ENCODE results near the gene SH3BP2.

Gene SH3BP2

GRCh38 chr4:2834001-2834921, 41.4 kb downstream of the SH3BP2 start:
- no peak for DNase-seq

DNA sequence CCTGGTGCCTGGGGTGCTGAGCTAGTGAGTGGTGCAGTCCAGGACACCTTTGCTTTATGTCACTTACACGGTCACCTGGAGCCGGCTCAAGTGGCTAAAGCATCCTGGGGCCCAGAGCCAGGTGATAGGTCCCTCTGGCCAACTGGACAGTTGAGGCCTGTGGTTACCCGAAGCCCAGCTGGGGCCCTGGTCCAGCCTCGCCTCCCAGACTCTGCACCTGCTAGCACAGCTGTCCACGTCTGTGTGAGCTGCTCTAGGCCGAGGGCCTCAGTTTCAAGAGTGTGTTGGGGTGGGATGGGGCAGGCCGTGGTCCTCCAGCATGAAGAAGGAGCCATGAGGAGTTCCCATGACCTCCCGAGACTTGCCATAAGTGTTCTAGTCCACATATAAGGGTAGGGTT, 43.1 kb downstream of the SH3BP2 start:
- DNase-seq, result no peak

- DNase-seq, result no peak
These were observed 43.5 kb downstream of the SH3BP2 start for GRCh38 chr4:2836391-2836859.

- no peak for DNase-seq
These were observed 44.4 kb downstream of the SH3BP2 start for GRCh38 chr4:2837110-2837903.

GRCh38 chr4:2837904-2838496, 45.1 kb downstream of the SH3BP2 start:
- DNase-seq, result peak; percentile 50

DNA sequence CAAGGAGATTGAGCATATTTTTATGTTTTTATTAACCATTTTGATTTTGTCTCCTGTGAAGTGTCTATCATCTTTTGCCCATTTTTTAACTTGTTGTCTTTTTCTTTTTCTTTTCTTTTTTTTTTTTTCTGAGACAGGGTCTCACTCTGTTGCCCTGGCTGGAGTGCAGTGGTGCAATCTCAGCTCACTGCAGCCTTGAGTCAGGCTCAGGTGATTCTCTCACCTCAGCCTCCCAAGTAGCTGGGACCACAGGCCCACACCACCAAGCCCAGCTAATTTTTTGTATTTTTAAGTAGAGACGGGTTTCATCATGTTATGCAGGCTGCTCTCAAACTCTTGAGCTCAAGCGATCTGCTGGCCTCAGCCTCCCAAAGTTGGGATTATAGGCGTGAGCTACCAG, 46.2 kb downstream of the SH3BP2 start:
- DNase-seq, result no peak

DNA sequence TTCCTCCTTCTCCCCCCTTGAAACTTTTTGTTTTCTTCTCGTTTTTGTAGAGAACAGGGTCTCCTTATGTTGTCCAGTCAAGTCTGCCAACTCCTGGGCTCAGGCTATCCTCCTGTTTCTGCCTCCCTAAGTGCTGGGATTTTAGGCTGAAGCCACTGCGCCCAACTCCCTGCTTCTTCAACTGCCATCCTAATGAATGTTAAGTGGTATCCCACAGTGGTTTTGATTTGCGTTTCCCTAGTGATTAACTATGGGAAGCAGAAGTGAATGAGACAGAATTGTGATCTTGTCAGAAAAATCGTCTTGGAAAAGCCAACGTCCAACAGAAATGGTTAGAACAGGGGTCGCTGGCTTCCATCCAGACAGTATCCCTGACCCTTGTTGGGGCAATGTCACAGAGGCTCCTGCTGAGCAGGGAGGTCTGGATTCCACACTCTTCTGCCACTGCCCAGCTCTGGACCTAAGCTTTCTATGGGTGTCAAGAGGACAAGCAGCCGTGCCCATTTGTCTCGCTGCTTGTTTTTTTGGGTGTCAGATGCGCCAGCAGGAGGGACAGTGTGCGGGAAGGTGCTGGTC, 49.9 kb downstream of the SH3BP2 start:
- DNase-seq, result no peak

GRCh38 chr4:2843263-2843940, 50.5 kb downstream of the SH3BP2 start, which contains the start of gene ADD1:
TSS of gene ADD1 (plus strand) at chr4:2843844. CDS start at chr4:2875916, 32,072 bp downstream.
- peak; percentile 89 for DNase-seq

DNA sequence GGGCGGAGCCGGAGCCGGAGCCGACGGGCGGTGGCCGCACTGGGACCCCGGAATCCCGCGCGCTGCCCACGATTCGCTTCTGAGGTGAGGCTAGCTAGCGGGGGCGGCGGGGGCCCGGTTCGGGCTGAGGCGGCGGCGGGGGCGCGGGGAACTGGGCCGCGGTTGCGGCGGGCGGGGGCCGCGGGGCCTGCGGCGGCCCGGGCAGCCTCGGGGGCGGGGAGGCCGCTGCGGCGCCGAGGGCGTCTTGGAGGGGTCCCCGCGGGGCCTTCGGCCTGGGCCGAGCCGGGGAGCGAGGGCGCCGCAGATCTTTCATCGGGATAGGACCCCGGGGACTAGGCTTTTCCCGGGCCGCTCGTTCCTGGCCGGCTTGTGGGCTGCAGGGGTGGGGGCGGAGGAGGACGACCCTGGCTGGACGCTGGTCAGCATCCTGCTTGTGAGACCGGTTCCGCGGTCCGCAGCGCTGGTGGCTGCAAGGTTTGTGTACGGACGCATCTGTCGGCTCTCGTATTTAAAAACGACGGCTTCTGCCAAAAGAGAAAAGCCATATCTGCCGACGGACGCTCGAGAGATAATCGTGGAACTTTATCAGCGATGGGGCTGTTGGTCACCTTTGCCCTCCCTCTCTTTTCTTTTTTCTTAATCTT, 51.2 kb downstream of the SH3BP2 start:
- no peak for DNase-seq

- DNase-seq, result no peak
These were observed 53.3 kb downstream of the SH3BP2 start for GRCh38 chr4:2846172-2846571.

DNA sequence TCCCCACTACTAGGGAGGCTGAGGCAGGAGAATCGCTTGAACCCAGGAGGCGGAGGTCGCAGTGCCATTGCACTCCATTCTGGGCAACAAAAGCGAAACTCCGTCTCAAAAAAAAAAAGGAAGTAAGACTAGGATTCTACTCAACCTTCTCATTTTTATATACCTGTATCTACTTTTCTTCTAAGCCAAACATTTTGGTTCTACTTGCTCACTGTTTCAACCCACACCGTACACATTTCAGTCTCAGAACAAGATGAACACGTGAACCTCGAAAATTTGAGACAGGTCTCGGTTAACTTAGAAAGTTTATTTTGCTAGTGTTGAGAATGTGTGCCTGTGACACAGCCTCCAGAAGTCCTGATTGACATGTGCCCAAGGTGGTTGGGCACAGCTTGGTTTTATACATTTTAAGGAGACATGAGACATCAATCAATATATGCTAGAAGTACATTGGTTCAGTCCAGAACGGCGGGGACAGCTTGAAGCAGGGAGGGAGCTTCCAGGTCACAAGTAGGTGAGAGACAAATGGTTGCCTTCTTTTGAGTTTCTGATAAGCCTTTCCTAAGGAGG, 54.5 kb downstream of the SH3BP2 start:
- DNase-seq, result no peak

GRCh38 chr4:2848449-2848848, 55.6 kb downstream of the SH3BP2 start:
- no peak for DNase-seq

GRCh38 chr4:2849267-2850152, 56.6 kb downstream of the SH3BP2 start:
- no peak for DNase-seq

DNA sequence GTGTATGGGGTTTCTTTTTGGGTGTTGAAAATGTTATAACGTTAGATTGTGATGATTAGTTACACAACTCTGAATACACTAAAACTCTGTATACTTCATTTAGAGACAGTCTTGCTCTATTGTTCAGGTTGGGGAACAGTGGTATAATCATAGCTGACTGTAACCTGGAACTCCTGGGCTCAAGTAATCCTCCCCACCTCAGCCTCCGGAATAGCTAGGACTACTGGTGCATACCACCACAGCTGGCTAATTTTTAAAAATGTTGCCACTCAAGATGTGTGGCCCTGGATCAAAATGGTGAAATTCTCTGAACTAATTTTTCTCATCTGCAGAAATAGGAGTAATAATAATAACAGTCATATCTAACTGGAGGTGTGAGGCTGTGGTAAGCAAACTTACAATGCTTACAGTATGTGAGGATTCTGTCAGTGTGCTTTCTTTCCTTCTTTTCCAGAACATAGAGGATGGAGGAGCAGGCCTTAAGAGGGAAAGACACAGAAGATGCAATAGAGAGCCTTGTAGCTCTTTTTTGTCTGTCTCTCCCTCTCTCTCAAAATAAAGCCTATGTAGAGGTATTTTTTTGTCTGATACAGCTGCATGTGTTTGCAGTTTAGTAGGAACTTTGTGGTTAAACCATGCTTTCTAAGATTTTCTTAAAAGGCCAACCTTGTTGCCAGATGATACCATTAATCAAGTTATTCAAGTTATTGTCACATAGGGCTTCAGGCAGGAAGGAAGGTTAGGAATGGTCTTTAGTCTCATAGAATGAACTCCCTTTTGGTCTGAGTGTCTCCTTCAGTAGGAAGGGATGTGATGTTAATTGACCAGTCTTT, 58.3 kb downstream of the SH3BP2 start:
- DNase-seq, result no peak

DNA sequence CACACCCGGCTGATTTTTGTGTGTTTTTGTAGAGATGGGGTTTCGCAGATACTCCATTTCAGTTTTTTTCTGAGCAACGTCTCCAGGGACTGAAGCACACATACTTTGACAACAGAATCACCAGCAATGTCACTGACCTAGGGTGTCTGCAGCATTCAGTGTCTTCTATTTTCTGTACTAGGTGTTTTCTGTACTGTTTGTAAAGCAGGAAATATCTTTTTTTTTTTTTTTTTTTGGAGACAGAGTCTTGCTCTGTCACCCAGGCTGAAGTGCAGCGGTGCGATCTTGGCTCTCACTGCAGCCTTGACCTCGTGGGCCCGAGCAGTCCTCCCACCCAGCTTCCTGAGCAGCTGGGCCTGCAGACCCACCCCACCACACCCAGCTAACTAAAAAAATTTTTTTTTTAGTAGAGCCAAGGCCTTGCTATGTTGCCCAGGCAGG, 59.6 kb downstream of the SH3BP2 start:
- no peak for DNase-seq

GRCh38 chr4:2855584-2855983, 62.7 kb downstream of the SH3BP2 start:
- DNase-seq, result no peak

- DNase-seq, result no peak
These were observed 63.4 kb downstream of the SH3BP2 start for GRCh38 chr4:2856266-2856665.

GRCh38 chr4:2857349-2857927, 64.6 kb downstream of the SH3BP2 start:
- no peak for DNase-seq

Data from effector CD8-positive, alpha-beta T cell (primary cell).